Raji (cell line): ENCODE results near the gene MAP4K4.

Experiments used
- POLR2A ChIP-seq: IDR thresholded peaks from 2 replicates; pipeline ENCODE4 v1.6.1; 2011; ENCODE audit warnings: low read depth, low read length, control low read depth; ENCODE audit not compliant: insufficient read depth

Gene MAP4K4

DNA sequence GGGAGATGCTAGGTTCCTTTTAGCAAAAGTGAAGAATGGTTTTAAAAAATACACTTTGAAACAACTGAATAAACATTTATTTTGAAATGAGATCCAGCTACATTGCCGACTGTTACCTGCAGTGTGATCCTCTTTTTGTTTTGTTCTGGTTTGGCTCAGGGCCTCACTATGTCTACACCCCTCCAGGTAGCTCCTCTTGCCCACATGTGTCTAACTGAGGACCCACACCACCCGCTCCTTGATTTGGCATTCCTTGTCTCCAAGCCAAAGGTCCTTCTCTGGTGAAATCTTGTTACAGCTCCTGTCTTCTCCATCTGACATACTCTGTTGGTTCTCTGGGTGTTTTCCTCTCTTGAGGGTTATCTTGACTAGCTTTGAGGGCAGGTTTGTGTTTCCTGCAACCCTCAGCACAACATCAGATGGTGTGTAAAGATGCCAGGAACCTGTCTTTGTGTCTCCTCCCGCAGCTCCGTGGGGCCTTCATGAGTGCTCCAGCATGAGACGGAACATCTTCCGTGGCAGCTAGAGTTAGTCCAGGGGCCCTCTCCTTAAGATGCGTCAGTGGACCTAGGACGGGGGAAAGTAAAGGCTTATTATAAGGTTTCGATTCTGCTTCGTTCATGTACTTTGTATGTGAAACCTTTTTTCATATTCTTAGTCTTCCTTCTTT lies 32.1 kb downstream of the MAP4K4 start:
- no peak for TF ChIP-seq POLR2A

DNA sequence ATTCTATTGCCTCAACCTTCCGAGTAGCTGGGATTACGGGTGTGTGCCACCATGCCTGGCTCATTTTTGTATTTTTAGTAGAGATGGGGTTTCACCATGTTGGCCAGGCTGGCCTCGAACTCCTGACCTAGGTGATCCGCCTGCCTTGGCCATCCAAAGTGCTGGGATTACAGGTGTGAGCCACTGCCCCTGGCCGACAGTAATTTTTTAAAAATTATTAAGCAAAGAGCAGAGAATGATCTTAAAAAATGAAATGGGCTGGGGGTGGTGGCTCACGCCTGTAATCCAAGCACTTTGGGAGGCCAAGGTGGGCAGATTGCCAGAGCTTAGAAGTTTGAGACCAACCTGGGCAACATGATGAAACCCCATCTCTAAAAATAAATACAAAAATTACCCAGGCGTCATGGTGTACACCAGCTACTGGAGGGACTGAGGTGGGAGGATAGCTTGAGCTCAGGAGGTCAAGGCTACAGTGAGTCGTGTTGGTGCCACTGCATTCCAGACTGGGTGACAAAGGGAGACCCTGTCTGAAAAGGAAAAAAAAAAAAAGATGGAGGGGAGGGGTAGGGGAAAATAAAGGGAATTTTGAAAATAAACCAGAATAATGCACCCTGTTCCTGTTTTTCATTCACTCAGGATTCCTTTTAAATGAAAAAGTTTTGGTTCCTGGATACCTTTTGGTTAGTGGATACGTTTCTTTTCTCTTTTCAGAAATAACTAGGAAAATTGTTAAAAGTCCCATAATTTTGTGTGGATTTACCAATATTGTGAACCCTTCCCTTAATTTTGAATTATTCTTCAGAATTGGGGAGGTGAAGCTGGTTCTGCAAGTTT lies 33.9 kb downstream of the MAP4K4 start:
- TF ChIP-seq POLR2A: no peak

DNA sequence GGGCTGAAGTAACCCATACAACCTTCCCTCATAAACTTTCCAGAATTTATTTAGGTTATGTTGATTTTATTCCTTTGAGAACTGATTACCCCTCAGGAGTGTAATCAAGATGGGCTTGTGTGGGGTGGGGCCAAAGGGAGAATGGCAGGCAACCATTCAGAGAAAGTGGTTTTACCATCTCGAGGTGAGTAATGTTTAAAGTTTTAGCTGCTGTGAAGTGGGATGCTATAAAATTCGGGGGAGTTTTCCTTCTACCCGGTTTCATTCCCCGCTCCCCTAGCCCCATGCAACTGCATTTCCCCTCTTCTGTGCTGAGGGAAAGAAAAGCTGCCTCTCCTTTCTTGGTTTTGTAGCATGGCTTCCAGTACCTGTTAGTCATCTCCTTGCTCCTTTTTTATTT lies 34.7 kb downstream of the MAP4K4 start:
- TF ChIP-seq POLR2A: no peak

DNA sequence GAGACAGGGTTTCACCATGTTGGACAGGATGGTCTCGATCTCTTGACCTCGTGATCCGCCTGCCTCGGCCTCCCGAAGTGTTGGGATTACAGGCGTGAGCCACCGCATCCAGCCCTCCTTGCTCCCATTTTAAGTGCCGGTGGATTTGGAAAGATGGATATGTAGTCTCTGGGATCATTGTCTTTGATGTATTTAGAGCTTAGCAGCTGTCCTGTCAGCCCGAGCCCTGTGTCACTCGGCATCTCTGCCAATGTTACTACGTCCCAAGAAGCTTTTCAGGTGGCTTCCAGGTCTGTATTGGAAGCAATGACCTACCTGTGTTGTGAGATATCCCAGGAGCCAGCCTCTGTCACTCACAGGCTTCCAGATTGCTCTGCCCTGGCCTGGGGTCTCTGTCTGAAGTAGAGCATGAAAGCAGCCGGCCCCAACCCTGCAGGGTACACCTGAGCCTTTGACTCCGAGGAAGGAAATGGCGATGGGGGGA lies 35.3 kb downstream of the MAP4K4 start:
- TF ChIP-seq POLR2A: no peak

DNA sequence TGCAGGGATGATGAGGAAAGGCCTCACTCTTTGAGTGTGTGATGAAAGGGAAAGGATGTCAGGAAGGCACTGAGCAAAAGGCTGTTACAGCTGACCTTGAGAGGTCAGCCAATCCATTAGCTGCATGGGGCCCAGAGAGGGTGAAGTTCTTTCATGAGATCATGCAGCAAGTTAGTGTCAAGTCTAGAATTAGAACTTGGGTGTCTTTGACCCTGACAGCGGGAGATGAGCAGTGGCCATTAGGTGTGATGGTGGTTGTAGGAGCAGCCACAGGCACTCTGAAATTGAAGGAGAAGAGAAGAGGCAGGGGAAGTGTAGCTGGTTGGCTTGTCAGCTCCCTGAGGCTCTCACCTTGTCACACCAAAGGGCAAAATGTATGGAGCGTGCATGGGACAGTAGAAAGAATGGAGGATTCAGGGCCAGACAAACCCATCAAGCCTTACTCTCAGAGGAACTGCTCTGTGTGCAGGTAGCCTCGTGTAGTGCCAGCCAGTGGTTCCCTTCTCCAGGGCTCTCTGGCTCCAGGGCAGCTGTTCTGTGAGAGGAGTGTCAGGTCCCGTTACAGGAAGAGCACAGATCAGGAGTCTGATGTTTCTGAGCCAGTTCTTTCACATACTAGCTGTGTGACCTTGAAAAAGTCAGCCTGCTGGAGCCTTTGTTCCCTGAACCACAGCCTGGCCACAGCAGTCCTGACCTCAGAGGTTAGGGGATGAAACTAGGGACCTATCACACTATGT lies 35.9 kb downstream of the MAP4K4 start:
- TF ChIP-seq POLR2A: no peak

DNA sequence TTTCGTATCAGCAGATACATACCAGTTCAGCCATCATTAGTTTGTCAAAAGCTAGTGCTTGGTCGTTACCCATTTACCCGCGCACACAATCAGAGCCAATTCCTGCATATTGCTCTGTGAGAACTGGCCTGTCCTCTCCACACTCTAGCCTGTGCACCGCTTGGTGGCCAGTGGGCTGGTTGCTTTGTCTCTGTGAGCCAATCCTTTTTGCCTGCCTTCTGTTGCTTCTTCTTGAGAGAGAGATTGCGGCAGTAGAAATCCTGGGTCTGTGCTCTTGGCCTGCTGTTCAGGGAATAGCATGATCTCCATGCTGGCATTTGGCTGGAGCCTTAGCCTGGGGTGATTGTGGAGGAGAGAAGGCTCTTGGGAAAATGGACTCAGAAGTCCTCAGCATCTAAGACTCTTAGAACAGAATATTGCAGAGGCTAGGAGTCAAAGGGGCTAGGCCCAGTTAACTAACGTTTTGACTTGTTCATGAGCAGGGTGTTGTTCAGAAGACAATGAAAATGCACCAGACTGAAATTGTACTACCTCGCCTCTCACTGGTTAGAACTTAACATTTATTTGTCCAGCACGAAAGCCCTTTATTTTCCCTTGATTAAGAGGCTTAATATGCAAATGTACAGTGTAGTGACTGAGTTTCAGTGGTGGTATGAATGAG lies 37.1 kb downstream of the MAP4K4 start:
- TF ChIP-seq POLR2A: no peak

DNA sequence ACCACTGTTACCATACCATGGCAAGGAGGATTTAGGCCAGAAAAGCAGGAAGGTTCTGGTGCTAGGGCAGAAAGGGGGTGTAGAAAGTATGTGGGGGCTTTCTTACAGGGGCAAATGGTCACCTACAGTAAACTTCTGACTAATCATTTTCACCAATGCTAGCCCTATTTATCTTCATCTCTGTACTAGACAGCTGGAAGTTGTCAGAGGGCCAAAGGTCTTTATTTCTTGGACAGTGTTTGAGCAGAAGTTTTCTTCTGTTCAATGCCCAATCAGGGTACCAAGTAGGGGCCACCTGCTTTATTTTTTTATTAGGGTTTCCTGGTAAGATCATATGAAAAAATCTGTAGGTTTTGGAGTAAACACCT lies 37.6 kb downstream of the MAP4K4 start:
- no peak for TF ChIP-seq POLR2A

DNA sequence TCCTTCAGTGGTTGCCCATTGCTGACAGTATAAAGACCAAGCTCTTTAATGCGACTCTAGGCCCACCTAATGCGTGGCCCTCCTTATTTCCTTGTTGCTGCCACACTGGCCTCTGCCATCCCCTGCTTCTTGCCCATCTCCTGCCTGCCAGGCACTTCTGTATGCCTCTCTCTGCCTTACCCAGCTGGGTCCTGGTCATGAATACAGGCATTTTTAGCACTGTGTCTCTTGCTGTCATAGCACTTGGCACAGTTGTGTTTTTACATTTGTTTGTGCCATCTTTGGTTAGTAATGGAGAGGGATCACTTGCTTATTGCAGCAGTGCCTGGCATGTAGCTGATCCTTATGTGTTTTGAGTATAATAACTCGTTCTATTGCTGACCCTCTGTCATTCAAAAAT lies 38.7 kb downstream of the MAP4K4 start:
- TF ChIP-seq POLR2A: no peak

DNA sequence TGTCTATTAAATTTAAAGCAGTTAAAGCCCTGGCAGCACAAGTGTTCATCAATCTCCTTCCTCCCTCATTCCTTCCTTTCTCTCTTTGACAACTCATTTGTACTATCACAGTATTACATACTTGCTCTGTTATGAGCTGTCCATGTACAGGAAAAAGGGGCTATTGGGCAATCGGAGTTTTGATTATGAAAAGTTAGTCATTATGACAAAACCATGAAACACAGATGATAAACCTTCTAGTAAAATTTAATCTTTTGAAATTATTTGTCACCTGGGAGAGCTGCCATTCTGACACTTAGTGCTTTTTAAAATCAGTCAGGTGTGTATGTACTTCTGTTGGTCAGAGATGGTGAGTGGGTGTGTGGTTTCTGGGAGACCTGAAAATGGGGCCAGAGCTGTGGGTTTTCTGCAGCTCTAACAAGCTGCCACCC lies 39.4 kb downstream of the MAP4K4 start:
- no peak for TF ChIP-seq POLR2A

DNA sequence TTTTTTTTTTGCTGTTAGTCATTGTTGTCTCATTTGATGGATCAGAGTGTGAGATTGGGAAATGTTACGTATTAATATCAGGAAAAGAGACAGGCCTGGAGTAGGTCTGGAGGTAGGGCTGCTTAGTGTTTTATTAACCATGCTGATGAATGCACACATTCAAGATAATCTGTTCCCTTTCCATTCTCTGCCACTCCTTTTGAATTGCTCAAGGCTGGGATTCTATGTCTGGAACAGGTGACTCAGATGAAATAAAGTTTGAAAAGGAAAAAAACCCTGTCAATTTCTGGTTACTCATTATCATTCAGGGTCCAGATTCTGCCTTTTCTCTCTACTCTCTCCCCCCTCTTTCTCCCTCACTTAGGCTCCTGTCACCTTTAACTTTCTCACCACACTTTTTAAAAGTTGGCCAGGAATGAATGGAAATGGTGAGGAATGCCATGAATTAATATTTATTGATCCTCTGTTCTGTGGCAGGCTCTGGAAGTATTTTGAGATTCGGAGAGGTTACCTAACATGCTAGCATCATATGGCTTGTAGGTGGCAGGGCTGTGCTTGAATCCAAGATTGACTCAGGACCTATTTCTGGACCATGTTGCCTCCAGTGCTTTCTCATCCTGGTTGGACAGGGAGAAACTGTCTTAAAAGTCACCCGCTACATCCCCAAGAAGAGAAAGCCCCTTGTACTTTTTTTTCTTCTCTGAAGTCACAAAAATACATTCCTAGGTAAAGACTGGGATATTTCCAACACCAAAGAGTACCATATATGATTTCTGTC lies 40.2 kb downstream of the MAP4K4 start:
- TF ChIP-seq POLR2A: no peak

DNA sequence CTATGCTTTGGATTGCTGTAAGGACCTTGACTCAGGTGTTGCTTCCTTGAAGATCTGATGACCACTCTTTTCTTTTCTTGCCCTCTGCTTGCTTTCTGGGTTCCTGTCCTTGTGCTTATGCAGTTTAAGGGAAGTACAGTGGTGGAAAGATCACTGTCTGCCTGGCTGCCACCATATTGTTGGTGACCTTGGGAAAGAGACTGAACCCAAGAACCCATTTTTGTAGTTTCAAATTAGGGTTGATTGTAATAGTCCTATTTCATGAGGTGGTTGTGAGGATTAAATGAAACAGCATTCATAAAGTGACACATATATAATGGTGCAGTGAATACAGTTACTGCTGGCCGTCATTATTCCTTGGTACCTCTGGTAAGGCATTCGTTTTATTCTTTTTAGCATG lies 41.1 kb downstream of the MAP4K4 start:
- no peak for TF ChIP-seq POLR2A

DNA sequence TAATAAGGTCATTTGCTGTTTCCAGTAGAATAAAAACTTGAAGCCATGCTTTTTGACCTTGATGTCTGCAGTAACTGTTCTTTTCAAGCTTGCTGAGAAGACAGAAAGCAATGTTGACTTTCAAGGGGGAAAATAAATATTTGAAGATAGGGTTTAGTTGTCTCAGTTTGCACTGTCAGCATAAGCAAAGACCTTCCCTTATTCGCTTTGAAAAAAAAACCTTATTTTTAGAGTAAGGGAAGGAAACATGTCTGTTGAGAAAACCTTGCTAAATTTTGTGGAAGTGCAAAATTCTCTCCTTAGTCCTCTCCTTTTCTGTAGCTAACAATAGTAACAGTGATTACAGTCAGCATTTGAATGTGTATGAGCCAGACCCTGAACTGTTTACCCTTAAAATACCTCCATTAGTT lies 43.1 kb downstream of the MAP4K4 start:
- no peak for TF ChIP-seq POLR2A

DNA sequence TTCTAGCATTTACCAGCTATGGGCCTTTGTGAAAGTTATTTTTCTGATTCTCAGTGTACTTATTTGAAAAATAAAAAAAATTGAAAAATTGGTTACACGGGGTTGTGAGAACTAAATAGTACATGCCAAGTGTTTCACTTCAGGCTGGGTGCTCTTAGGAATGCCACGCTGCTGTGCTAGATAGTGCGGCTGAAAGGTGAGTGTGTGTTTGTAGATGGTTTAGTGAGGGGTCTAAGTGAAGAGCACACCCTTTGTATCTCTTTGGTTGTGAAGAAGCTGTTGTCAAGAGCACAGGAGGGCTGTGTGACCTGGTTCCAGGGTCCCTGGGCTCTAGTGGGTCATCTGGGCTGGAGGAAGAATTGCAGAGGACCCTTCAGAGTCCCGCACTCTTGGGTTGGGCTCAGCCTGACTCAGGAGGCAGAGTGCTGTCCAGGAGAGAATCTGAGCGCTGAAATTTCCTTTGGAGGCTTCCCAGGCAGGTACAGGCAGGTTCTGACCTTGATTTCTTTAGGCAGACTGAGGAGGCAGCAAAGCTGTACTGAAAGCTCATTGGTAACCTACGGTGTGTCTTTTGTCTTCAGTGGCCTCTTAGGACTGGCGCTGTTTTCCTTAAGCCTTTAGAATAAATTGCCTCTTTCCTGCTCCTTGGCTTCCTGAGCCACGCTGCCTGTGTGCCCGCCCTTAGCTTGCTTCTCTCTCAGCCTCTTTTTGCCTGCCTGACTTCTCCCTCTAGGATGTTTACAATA lies 44.4 kb downstream of the MAP4K4 start:
- no peak for TF ChIP-seq POLR2A

DNA sequence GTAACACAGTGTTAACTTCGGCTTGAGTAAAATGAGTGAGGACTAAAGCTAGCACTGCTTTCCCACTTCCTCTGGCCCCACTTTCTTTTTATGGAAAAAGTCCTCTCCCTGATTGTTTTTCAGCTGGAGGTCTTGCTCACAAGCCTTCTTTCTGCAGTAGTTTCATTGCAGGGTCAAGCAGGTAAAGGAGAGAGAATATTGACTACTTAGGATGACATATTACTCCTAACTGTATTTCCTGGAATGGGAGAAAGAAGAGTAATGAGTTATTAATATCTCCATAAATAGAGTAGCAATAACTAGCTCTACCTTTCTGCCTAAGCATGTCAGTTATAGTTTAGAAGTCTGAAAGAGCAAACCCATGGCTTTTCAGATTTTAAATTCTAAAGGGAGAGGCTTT lies 45.0 kb downstream of the MAP4K4 start:
- TF ChIP-seq POLR2A: no peak

DNA sequence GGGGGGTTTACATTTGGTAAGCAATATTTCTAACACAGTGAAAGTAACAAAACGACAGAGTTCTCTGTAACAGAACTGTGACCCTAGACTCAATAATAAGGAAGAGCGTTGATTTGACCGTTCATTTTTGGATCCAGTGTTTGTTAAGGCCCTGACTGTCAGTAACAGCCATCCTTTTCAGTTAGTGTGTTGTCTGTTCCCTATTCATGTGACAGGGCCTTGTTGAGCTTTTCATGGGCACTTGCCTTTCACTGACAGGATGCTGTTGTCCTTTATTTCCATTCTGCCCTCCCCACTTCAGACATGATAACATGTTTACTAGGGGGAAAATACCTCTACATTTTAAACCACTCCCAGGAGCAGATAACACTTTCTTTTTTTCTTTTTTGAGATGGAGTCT lies 45.8 kb downstream of the MAP4K4 start:
- TF ChIP-seq POLR2A: no peak
